Breast epithelium (tissue), 4 donors: Measurements from ENCODE around the gene OPCML. TPM values are rescaled to one million over a fixed set of nuclear protein-coding genes. Genes with fewer than 3 reads are reported as not detected.

Source experiments
- DNase-seq, 2 donors: peaks; one replicate each; pipeline ENCODE4 v3.0.0-alpha.2; 2019; ENCODE audit warnings: low spot score in 2 of 2
- H3K27ac ChIP-seq, 2 donors: fragments of 200-600 bp; sonication (generic) in 1 of 2; one replicate each; pipeline ENCODE4 v1.5.1; 2016 to 2019; ENCODE audit warnings: mild to moderate bottlenecking in 1 of 2
- H3K27me3 ChIP-seq, 2 donors: fragments of 200-600 bp; sonication (generic) in 1 of 2; one replicate each; pipeline versions ENCODE4 v1.5.1 to v1.6.0; 2017 to 2019; ENCODE audit warnings: control low read depth in 1 of 2, mild to moderate bottlenecking in 1 of 2
- H3K36me3 ChIP-seq: fragments of 200-600 bp; one replicate; pipeline ENCODE4 v1.5.1; 2019
- H3K4me1 ChIP-seq, 2 donors: fragments of 200-600 bp; sonication (generic); one replicate each; pipeline ENCODE4 v1.5.1; 2016 to 2019; ENCODE audit warnings: control low read depth in 1 of 2
- H3K4me3 ChIP-seq, 3 donors: fragments of 200-600 bp; sonication (generic); 1 replicate in 2 of 3; 2 replicates in 1 of 3; pipeline ENCODE4 v1.5.1; 2016 to 2019; ENCODE audit warnings: mild to moderate bottlenecking in 3 of 3, moderate library complexity in 2 of 3
- H3K9me3 ChIP-seq, 2 donors: fragments of 200-600 bp; sonication (generic) in 1 of 2; one replicate each; pipeline ENCODE4 v1.5.1; 2016 to 2019; ENCODE audit warnings: control low read depth in 1 of 2
- CTCF ChIP-seq, 3 donors: fragments of 450-650 bp; IDR thresholded peaks; one replicate each; pipeline ENCODE4 v1.5.1; 2016 to 2017; ENCODE audit warnings: antibody characterized with exemption in 3 of 3, mild to moderate bottlenecking in 3 of 3, moderate library complexity in 3 of 3
- POLR2A ChIP-seq: fragments of 450-650 bp; IDR thresholded peaks from one replicate; pipeline ENCODE4 v1.6.1; 2016; ENCODE audit warnings: antibody characterized with exemption, mild to moderate bottlenecking, moderate library complexity
- POLR2AphosphoS5 ChIP-seq, 3 donors: sonication (generic); formaldehyde crosslinking; IDR thresholded peaks; one replicate each; pipeline ENCODE4 v1.6.1; 2017; ENCODE audit warnings: antibody characterized with exemption in 3 of 3
- intact Hi-C: fragments of 100-400 bp; cut with DNase I; formaldehyde crosslinking; loops from one replicate; pipeline ENCODE4 v1.15.1; 2023; ENCODE audit warnings: low total_unique reads
- total RNA-seq, 3 donors: library from RNA; depleted of rRNA; stranded (reverse); fragments of >200 nt; gene quantifications; one replicate each; pipeline ENCODE4 v1.1.0, GENCODE V29; 2016

OPCML gene
- total RNA-seq, 3 donors from 2014 or later: not detected

- peaks cover 0 to 5% of the 10 kb centered on the region in 2 donors for H3K9me3 ChIP-seq
Observed at GRCh38 chr11:132969892-132970291, 562.4 kb downstream of the OPCML start.

GRCh38 chr11:132962041-132962440 lies 570.3 kb downstream of the OPCML start:
- DNase-seq: no peak
- no peak for TF ChIP-seq POLR2AphosphoS5 (IDR thresholded peaks at IDR 0.05)
- TF ChIP-seq CTCF (IDR thresholded peaks at IDR 0.05): no peak
- TF ChIP-seq POLR2A: no peak
- intact Hi-C loops: no loop called here

More at GRCh38 chr11:132969892-132970291, 562.4 kb downstream of the OPCML start:
- no peak overlapping the region for H3K4me3 ChIP-seq
- no peak for TF ChIP-seq POLR2AphosphoS5 (IDR thresholded peaks at IDR 0.05)
- TF ChIP-seq POLR2A: no peak
- TF ChIP-seq CTCF (IDR thresholded peaks at IDR 0.05): no peak
- intact Hi-C loops: no loop called here
- H3K36me3 ChIP-seq: no peaks in the 10 kb centered on the region
- no peak for DNase-seq
- no peaks in the 10 kb centered on the region for H3K27me3 ChIP-seq
- H3K4me1 ChIP-seq: no peaks in the 10 kb centered on the region
- no peak overlapping the region for H3K27ac ChIP-seq

GRCh38 chr11:132961453-132961852 lies 570.8 kb downstream of the OPCML start:
- Histone ChIP-seq H3K27ac (no peak overlapping the region), H3K9me3 (peaks cover 0 to 5% of the 10 kb centered on the region in 2 donors)
- intact Hi-C loops: no loop called here

More at GRCh38 chr11:132962041-132962440, 570.3 kb downstream of the OPCML start:
- H3K4me3 ChIP-seq: no peak overlapping the region
- H3K36me3 ChIP-seq: no peaks in the 10 kb centered on the region
- H3K27ac ChIP-seq: no peak overlapping the region
- H3K4me1 ChIP-seq: no peaks in the 10 kb centered on the region
- no peaks in the 10 kb centered on the region for H3K27me3 ChIP-seq
- H3K9me3 ChIP-seq: peaks cover 0 to 5% of the 10 kb centered on the region in 2 donors

GRCh38 chr11:132960273-132961078 lies 571.8 kb downstream of the OPCML start:
- Histone ChIP-seq H3K9me3 (peaks cover 0 to under 1% of the 10 kb centered on the region in 2 donors), H3K4me3 (no peak overlapping the region), H3K27me3 (no peaks in the 10 kb centered on the region), H3K36me3 (no peaks in the 10 kb centered on the region), H3K27ac (no peak overlapping the region), H3K4me1 (no peaks in the 10 kb centered on the region)
- TF ChIP-seq CTCF (IDR thresholded peaks at IDR 0.05) (no peak), POLR2A (no peak), POLR2AphosphoS5 (IDR thresholded peaks at IDR 0.05) (no peak)
- no peak for DNase-seq
- intact Hi-C loops: no loop called here

More at GRCh38 chr11:132961453-132961852, 570.8 kb downstream of the OPCML start:
- no peaks in the 10 kb centered on the region for H3K27me3 ChIP-seq
- TF ChIP-seq CTCF (IDR thresholded peaks at IDR 0.05): no peak
- no peak for TF ChIP-seq POLR2AphosphoS5 (IDR thresholded peaks at IDR 0.05)
- TF ChIP-seq POLR2A: no peak
- H3K36me3 ChIP-seq: no peaks in the 10 kb centered on the region
- H3K4me3 ChIP-seq: no peak overlapping the region
- H3K4me1 ChIP-seq: no peaks in the 10 kb centered on the region
- DNase-seq: no peak

- Histone ChIP-seq H3K36me3 (no peaks in the 10 kb centered on the region), H3K4me1 (no peaks in the 10 kb centered on the region), H3K27me3 (no peaks in the 10 kb centered on the region), H3K27ac (no peak overlapping the region), H3K9me3 (no peaks in the 10 kb centered on the region), H3K4me3 (no peak overlapping the region)
- intact Hi-C loops: no loop called here
- TF ChIP-seq CTCF (IDR thresholded peaks at IDR 0.05) (no peak), POLR2AphosphoS5 (IDR thresholded peaks at IDR 0.05) (no peak), POLR2A (no peak)
- no peak for DNase-seq
Observed at GRCh38 chr11:132959693-132960092, 572.6 kb downstream of the OPCML start.
